CD14-positive monocyte (primary cell): ENCODE results near the gene EYS. TPM values are rescaled to one million over a fixed set of nuclear protein-coding genes. Genes with fewer than 3 reads are reported as not detected.
A peak's percentile ranks its signal among the peaks of the same experiment; 100 is the strongest.

ENCODE experiments used
- DNase-seq, 3 donors: peaks; one replicate each; pipeline ENCODE4 v3.0.0-alpha.2; 2011 to 2022
- H2AFZ ChIP-seq: 2 replicates; pipeline ENCODE4 v1.6.0; 2012; ENCODE audit warnings: mild to moderate bottlenecking, low read depth, low read length, inconsistent platforms; ENCODE audit not compliant: insufficient read depth, poor library complexity, severe bottlenecking
- H3K27ac ChIP-seq, 2 donors: 1 replicate in 1 of 2; 2 replicates in 1 of 2; pipeline ENCODE4 v1.5.1; 2012 to 2013; ENCODE audit warnings: low read length in 2 of 2, control low read depth in 1 of 2, inconsistent platforms in 1 of 2, low read depth in 1 of 2, mild to moderate bottlenecking in 1 of 2
- H3K27me3 ChIP-seq, 2 donors: one replicate each; pipeline versions ENCODE4 v1.6.0 to v1.6.1; 2011 to 2013; ENCODE audit warnings: low read length in 2 of 2; ENCODE audit not compliant: control insufficient read depth in 2 of 2, insufficient read depth in 2 of 2
- H3K36me3 ChIP-seq, 2 donors: replicated peaks in 1 of 2; 1 replicate in 1 of 2; 2 replicates in 1 of 2; pipeline versions ENCODE4 v1.5.1 to v1.6.1; 2012 to 2013; ENCODE audit warnings: low read length in 2 of 2, control low read depth in 1 of 2, inconsistent platforms in 1 of 2, mild to moderate bottlenecking in 1 of 2; ENCODE audit not compliant: insufficient read depth in 2 of 2, control insufficient read depth in 1 of 2
- H3K4me1 ChIP-seq, 2 donors: 1 replicate in 1 of 2; 2 replicates in 1 of 2; pipeline versions ENCODE4 v1.5.1 to v1.6.1; 2012 to 2013; ENCODE audit warnings: low read length in 2 of 2, control low read depth in 1 of 2, inconsistent platforms in 1 of 2, mild to moderate bottlenecking in 1 of 2, moderate library complexity in 1 of 2; ENCODE audit not compliant: insufficient read depth in 2 of 2, control insufficient read depth in 1 of 2
- H3K4me2 ChIP-seq: replicated peaks from 2 replicates; pipeline ENCODE3; 2012; ENCODE audit warnings: low read length, moderate library complexity, mild to moderate bottlenecking; ENCODE audit not compliant: poor library complexity, severe bottlenecking; ENCODE audit errors: extremely low read depth
- H3K4me3 ChIP-seq, 3 experiments: fragments of 200-600 bp in 1 of 3; sonication (generic) in 1 of 3; replicated peaks in 1 of 3; 1 replicate in 2 of 3; 2 replicates in 1 of 3; pipeline ENCODE4 v1.5.1; 2011 to 2013; ENCODE audit warnings: low read length in 3 of 3, mild to moderate bottlenecking in 3 of 3, control low read depth in 2 of 3, low read depth in 2 of 3, inconsistent platforms in 1 of 3, moderate library complexity in 1 of 3
- H3K79me2 ChIP-seq: 2 replicates; pipeline ENCODE4 v1.6.0; 2012; ENCODE audit warnings: mild to moderate bottlenecking, control low read depth, inconsistent platforms, low read length, moderate library complexity; ENCODE audit not compliant: insufficient read depth
- H3K9ac ChIP-seq: 2 replicates; pipeline ENCODE4 v1.6.0; 2017; ENCODE audit warnings: low read length, mild to moderate bottlenecking; ENCODE audit not compliant: insufficient read depth, poor library complexity, severe bottlenecking
- H3K9me3 ChIP-seq, 2 donors: replicated peaks in 1 of 2; 1 replicate in 1 of 2; 2 replicates in 1 of 2; pipeline versions ENCODE4 v1.5.1 to v1.6.1; 2012 to 2013; ENCODE audit warnings: low read length in 2 of 2, control low read depth in 1 of 2; ENCODE audit not compliant: control insufficient read depth in 1 of 2, insufficient read depth in 1 of 2
- H4K20me1 ChIP-seq: 2 replicates; pipeline ENCODE4 v1.6.0; 2012; ENCODE audit warnings: mild to moderate bottlenecking, low read length, control low read depth, moderate library complexity; ENCODE audit not compliant: insufficient read depth
- H3K27ac Mint-ChIP-seq, 7 donors: one replicate each; pipeline ENCODE4 v1.8.0; 2020; ENCODE audit warnings: mild to moderate bottlenecking in 7 of 7, mixed read lengths in 7 of 7, moderate library complexity in 6 of 7, inconsistent platforms in 2 of 7
- H3K27me3 Mint-ChIP-seq, 3 donors: one replicate each; pipeline ENCODE4 v1.8.0; 2021 to 2022; ENCODE audit warnings: low read depth in 3 of 3, mild to moderate bottlenecking in 3 of 3, mixed read lengths in 3 of 3, moderate library complexity in 3 of 3, inconsistent platforms in 1 of 3
- H3K36me3 Mint-ChIP-seq, 2 donors: one replicate each; pipeline ENCODE4 v1.8.0; 2020; ENCODE audit warnings: mixed read lengths in 2 of 2, inconsistent platforms in 1 of 2, mild to moderate bottlenecking in 1 of 2
- H3K4me1 Mint-ChIP-seq: one replicate; pipeline ENCODE4 v1.8.0; 2020; ENCODE audit warnings: mild to moderate bottlenecking, mixed read lengths
- H3K4me3 Mint-ChIP-seq, 2 donors: one replicate each; pipeline ENCODE4 v1.8.0; 2020; ENCODE audit warnings: mild to moderate bottlenecking in 2 of 2, mixed read lengths in 2 of 2, moderate library complexity in 1 of 2
- H3K9me3 Mint-ChIP-seq, 7 donors: one replicate each; pipeline ENCODE4 v1.8.0; 2020 to 2022; ENCODE audit warnings: mixed read lengths in 7 of 7, mild to moderate bottlenecking in 6 of 7, moderate library complexity in 6 of 7, inconsistent platforms in 2 of 7
- WGBS: methylation state at CpG from one replicate; pipeline ENCODE4 v1.1.5; 2013; ENCODE audit warnings: missing lambda C conversion rate; ENCODE audit not compliant: insufficient coverage; 5-methylcytosine and 5-hydroxymethylcytosine counted together
- intact Hi-C, 2 donors: fragments of 100-400 bp; cut with micrococcal nuclease; formaldehyde crosslinking; loops; one replicate each; pipeline versions ENCODE4 v1.15.0 to v1.15.1; 2023
- polyA plus RNA-seq, 3 donors: library from polyadenylated mRNA; depleted of rRNA in 1 of 3; unstranded in 2 of 3; stranded (reverse) in 1 of 3; fragments of 300-500 nt in 2 of 3; fragments of >200 nt in 1 of 3; fragmentation: Illumina TruSeq in 2 of 3; gene quantifications; 1 replicate in 2 of 3; 2 replicates in 1 of 3; pipeline ENCODE4 v1.2.3, GENCODE V29; 2012 to 2021
- TF ChIP-seq, protein P1 (sequence below): fragments of 200-600 bp; IDR thresholded peaks from one replicate; pipeline ENCODE4 v1.8.0; 2022; ENCODE audit warnings: antibody characterized with exemption, mild to moderate bottlenecking

EYS gene
- polyA plus RNA-seq, 3 donors: 0.01 to 0.03 TPM; not detected in 1

DNA sequence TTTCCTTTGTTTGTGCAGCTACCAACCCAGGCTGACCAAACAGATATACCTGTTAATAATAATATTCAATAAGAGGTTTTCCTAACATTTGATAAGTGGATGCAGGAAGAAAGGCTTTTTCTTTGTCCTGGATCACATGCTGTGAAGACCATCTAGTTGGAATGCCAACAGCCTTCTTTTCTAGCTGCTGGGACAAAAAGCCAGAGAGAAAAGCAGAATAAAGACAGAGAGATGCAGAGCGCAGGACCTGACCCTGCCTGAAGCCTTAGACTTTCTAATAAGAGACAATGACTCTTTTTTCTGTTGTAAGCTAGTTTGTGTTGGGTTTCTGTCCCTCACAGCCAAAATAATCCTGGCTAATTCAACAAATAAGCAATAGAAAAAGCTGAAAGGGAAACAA, 1763.2 kb downstream of the EYS start:
- Histone ChIP-seq H3K27me3 (no peaks in the 10 kb centered on the region), H3K9me3 (peaks cover 0 to 4% of the 10 kb centered on the region in 2 donors), H4K20me1 (no peaks in the 10 kb centered on the region), H3K36me3 (no peaks in the 10 kb centered on the region), H3K9ac (no peak overlapping the region), H3K4me3 (no peak overlapping the region), H2AFZ (no peak overlapping the region), H3K4me1 (peaks cover 10 to 11% of the 10 kb centered on the region in 2 donors), H3K27ac (no peak overlapping the region), H3K79me2 (no peaks in the 10 kb centered on the region), H3K4me2 (no peak overlapping the region)
- WGBS: no CpG with 5 or more reads among the region's 1 CpG
- TF ChIP-seq, protein P1, sequence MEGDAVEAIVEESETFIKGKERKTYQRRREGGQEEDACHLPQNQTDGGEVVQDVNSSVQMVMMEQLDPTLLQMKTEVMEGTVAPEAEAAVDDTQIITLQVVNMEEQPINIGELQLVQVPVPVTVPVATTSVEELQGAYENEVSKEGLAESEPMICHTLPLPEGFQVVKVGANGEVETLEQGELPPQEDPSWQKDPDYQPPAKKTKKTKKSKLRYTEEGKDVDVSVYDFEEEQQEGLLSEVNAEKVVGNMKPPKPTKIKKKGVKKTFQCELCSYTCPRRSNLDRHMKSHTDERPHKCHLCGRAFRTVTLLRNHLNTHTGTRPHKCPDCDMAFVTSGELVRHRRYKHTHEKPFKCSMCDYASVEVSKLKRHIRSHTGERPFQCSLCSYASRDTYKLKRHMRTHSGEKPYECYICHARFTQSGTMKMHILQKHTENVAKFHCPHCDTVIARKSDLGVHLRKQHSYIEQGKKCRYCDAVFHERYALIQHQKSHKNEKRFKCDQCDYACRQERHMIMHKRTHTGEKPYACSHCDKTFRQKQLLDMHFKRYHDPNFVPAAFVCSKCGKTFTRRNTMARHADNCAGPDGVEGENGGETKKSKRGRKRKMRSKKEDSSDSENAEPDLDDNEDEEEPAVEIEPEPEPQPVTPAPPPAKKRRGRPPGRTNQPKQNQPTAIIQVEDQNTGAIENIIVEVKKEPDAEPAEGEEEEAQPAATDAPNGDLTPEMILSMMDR: no peak
- Mint-ChIP-seq H3K27me3 (peaks cover 0 to 2% (median 0%) of the 10 kb centered on the region in 3 donors), H3K9me3 (peaks cover 2 to 8% (median 4%) of the 10 kb centered on the region in 7 donors), H3K27ac (no peak overlapping the region), H3K4me3 (no peak overlapping the region), H3K36me3 (no peaks in the 10 kb centered on the region), H3K4me1 (peaks cover 17% of the 10 kb centered on the region)
- no peak for DNase-seq
- intact Hi-C loops: no loop called here

- H3K9me3 Mint-ChIP-seq: peaks cover 2 to 8% (median 4%) of the 10 kb centered on the region in 7 donors
- Histone ChIP-seq H3K4me2 (peak overlapping the region; percentile 55), H3K27ac (peak overlapping the region in 1 of 2 donors; percentile 71), H3K27me3 (no peaks in the 10 kb centered on the region), H3K4me3 (peak overlapping the region in 2 of 3 experiments; percentile 6 to 52), H3K36me3 (no peaks in the 10 kb centered on the region), H3K4me1 (peaks cover 10 to 11% of the 10 kb centered on the region in 2 donors), H2AFZ (peak overlapping the region; percentile 73), H3K9ac (no peak overlapping the region), H3K9me3 (peaks cover 0 to 4% of the 10 kb centered on the region in 2 donors), H4K20me1 (no peaks in the 10 kb centered on the region), H3K79me2 (no peaks in the 10 kb centered on the region)
- H3K4me1 Mint-ChIP-seq: peaks cover 17% of the 10 kb centered on the region
- 0% methylated on average over 1 of the region's 2 CpGs for WGBS
- intact Hi-C loops: no loop called here
- no peaks in the 10 kb centered on the region for H3K36me3 Mint-ChIP-seq
- DNase-seq: peak; percentile 10 to 21 (median 18)
- H3K27ac Mint-ChIP-seq: peak overlapping the region in 4 of 7 donors; percentile 7 to 73 (median 64)
- peak overlapping the region in 1 of 2 donors; percentile 72 for H3K4me3 Mint-ChIP-seq
- TF ChIP-seq, protein P1: no peak
- H3K27me3 Mint-ChIP-seq: peaks cover 0 to 2% (median 0%) of the 10 kb centered on the region in 3 donors
These were observed 1765.1 kb downstream of the EYS start for GRCh38 chr6:63941747-63942470.
